A673 (cell line): ENCODE results near the gene LBHD2.

Experiments
- CTCF ChIP-seq: fragments of 300-800, 200-600 bp; sonication (generic); conservative IDR thresholded peaks from 2 replicates; pipeline ENCODE4 v1.5.1; 2017; ENCODE audit warnings: low read depth, mild to moderate bottlenecking, antibody characterized with exemption, low read length, moderate library complexity, mixed read lengths
- EZH2 ChIP-seq: fragments of 200-600 bp; sonication (generic); IDR thresholded peaks from 2 replicates; pipeline ENCODE4 v1.6.1; 2017; ENCODE audit warnings: borderline replicate concordance, low read depth, mild to moderate bottlenecking, mixed read lengths, antibody characterized with exemption, low read length; ENCODE audit not compliant: poor library complexity, severe bottlenecking

- TF ChIP-seq EZH2 (no peak), CTCF (no peak)
Observed at GRCh38 chr14:103090481-103091020, 6.5 kb downstream of the LBHD2 start.
